ENCODE data around the gene SFMBT2.

The SFMBT2 gene

DNA sequence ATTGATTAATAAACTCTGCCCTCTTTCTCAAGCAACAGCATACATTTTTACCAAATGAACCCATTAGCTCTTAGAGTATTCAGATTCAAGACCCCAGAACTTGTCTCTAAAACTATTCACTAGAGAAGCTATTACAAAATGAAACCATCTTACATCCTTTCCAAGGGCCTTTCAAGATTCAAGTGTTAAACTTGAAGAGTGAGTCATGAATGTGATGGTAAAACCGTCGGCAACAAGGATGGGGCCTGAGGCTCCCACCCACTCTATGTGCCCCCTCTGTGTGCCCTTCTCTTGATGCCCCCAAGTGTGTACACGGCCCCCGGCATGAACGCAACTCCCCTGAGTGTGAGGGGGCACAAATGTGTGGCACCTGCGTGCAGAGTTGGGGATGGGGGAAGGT, 46.4 kb downstream of the SFMBT2 start:
- Histone ChIP-seq H3K36me3 (ENCODE audit: control insufficient read depth in 1 of 2, insufficient read depth in 2 of 2, low read length in 2 of 2) (peaks cover 5 to 9% of the 10 kb centered on the region in 2 experiments), H2BK12ac (ENCODE audit: low read length) (no peak overlapping the region), H3K79me1 (ENCODE audit: low read length) (no peaks in the 10 kb centered on the region), H3K14ac (ENCODE audit: low read length) (no peak overlapping the region), H3K9me3 (ENCODE audit: insufficient read depth, low read depth, low read length) (no peaks in the 10 kb centered on the region), H3K9ac (ENCODE audit: low read length) (no peak overlapping the region), H4K91ac (ENCODE audit: low read depth, low read length) (no peak overlapping the region), H4K8ac (ENCODE audit: low read depth, low read length) (no peak overlapping the region), H3K4ac (ENCODE audit: low read depth, low read length) (no peak overlapping the region), H2BK120ac (ENCODE audit: insufficient read depth, low read length, poor library complexity) (no peak overlapping the region), H3K4me3 (ENCODE audit: low read depth, low read length) (no peak overlapping the region), H2AFZ (ENCODE audit: insufficient read depth, low read length, poor library complexity) (no peak overlapping the region), H3K79me2 (ENCODE audit: control insufficient read depth, insufficient read depth, low read length, poor library complexity) (no peaks in the 10 kb centered on the region), H3K27ac (ENCODE audit: low read depth, low read length) (no peak overlapping the region), H2AK5ac (ENCODE audit: low read length) (no peak overlapping the region), H3K4me1 (ENCODE audit: control insufficient read depth in 1 of 2, insufficient read depth in 2 of 2, low read length in 2 of 2) (no peaks in the 10 kb centered on the region), H3K18ac (ENCODE audit: low read length) (no peak overlapping the region), H3K23ac (ENCODE audit: low read length) (no peak overlapping the region), H3K4me2 (ENCODE audit: low read length) (no peak overlapping the region), H4K12ac (ENCODE audit: low read depth, low read length) (no peak overlapping the region), H3K27me3 (ENCODE audit: insufficient read depth, low read length) (no peaks in the 10 kb centered on the region), H2BK5ac (ENCODE audit: low read depth, low read length, poor library complexity) (no peak overlapping the region)
- DNase-seq = no peak
- WGBS (ENCODE audit: extremely low coverage, insufficient coverage, insufficient read length) = no CpG with 5 or more reads among the region's 6 CpGs

- no peak overlapping the region for H3K18ac ChIP-seq (ENCODE audit: low read length)
- no peak overlapping the region for H3K4me3 ChIP-seq (ENCODE audit: low read depth, low read length)
- H3K27ac ChIP-seq (ENCODE audit: low read depth, low read length) = no peak overlapping the region
- DNase-seq = no peak
- no peak overlapping the region for H2AFZ ChIP-seq (ENCODE audit: insufficient read depth, low read length, poor library complexity)
- no peak overlapping the region for H4K8ac ChIP-seq (ENCODE audit: low read depth, low read length)
- H4K12ac ChIP-seq (ENCODE audit: low read depth, low read length) = no peak overlapping the region
- H2AK5ac ChIP-seq (ENCODE audit: low read length) = no peak overlapping the region
- no peak overlapping the region for H3K4me2 ChIP-seq (ENCODE audit: low read length)
- H3K4ac ChIP-seq (ENCODE audit: low read depth, low read length) = no peak overlapping the region
- H3K27me3 ChIP-seq (ENCODE audit: insufficient read depth, low read length) = no peaks in the 10 kb centered on the region
- no peak overlapping the region for H2BK5ac ChIP-seq (ENCODE audit: low read depth, low read length, poor library complexity)
- H3K23ac ChIP-seq (ENCODE audit: low read length) = no peak overlapping the region
- WGBS (ENCODE audit: extremely low coverage, insufficient coverage, insufficient read length) = no CpG with 5 or more reads among the region's 6 CpGs
- H4K91ac ChIP-seq (ENCODE audit: low read depth, low read length) = no peak overlapping the region
- H2BK120ac ChIP-seq (ENCODE audit: insufficient read depth, low read length, poor library complexity) = no peak overlapping the region
- no peak overlapping the region for H3K9ac ChIP-seq (ENCODE audit: low read length)
- no peak overlapping the region for H3K14ac ChIP-seq (ENCODE audit: low read length)
- H3K9me3 ChIP-seq (ENCODE audit: insufficient read depth, low read depth, low read length) = no peaks in the 10 kb centered on the region
- H3K79me1 ChIP-seq (ENCODE audit: low read length) = no peaks in the 10 kb centered on the region
- H3K4me1 ChIP-seq (ENCODE audit: control insufficient read depth in 1 of 2, insufficient read depth in 2 of 2, low read length in 2 of 2) = no peaks in the 10 kb centered on the region
- no peaks in the 10 kb centered on the region for H3K79me2 ChIP-seq (ENCODE audit: control insufficient read depth, insufficient read depth, low read length, poor library complexity)
- H2BK12ac ChIP-seq (ENCODE audit: low read length) = no peak overlapping the region
- H3K36me3 ChIP-seq (ENCODE audit: control insufficient read depth in 1 of 2, insufficient read depth in 2 of 2, low read length in 2 of 2) = peaks cover 5 to 9% of the 10 kb centered on the region in 2 experiments
These were observed 47.1 kb downstream of the SFMBT2 start for GRCh38 chr10:7363700-7364099.

DNA sequence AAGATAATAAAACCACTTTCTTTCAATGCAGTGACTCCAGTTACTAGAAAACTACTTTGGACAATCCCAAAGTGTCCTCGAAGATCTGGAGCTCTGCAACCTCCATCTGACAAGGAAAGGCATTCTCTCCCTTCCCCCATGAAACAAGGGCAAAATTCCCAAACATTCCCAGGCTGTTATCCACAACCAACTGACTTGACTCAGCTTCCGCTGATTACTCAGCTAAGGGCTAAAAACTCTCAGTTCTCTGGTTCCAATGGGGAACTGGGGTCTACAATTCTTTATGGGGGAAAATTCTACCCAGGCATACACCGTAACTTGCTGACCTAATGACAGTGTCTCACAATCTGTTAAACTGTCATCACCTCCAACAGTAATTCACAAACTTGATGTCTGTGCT, 48.4 kb downstream of the SFMBT2 start:
- H3K9me3 ChIP-seq (ENCODE audit: insufficient read depth, low read depth, low read length) = peaks cover 8% of the 10 kb centered on the region
- no peak overlapping the region for H3K4me2 ChIP-seq (ENCODE audit: low read length)
- H3K36me3 ChIP-seq (ENCODE audit: control insufficient read depth in 1 of 2, insufficient read depth in 2 of 2, low read length in 2 of 2) = peaks cover 3 to 8% of the 10 kb centered on the region in 2 experiments
- H3K23ac ChIP-seq (ENCODE audit: low read length) = no peak overlapping the region
- H3K79me1 ChIP-seq (ENCODE audit: low read length) = no peaks in the 10 kb centered on the region
- H2AFZ ChIP-seq (ENCODE audit: insufficient read depth, low read length, poor library complexity) = no peak overlapping the region
- H3K14ac ChIP-seq (ENCODE audit: low read length) = no peak overlapping the region
- no peak overlapping the region for H3K27ac ChIP-seq (ENCODE audit: low read depth, low read length)
- no peaks in the 10 kb centered on the region for H3K27me3 ChIP-seq (ENCODE audit: insufficient read depth, low read length)
- H3K18ac ChIP-seq (ENCODE audit: low read length) = no peak overlapping the region
- H3K4ac ChIP-seq (ENCODE audit: low read depth, low read length) = no peak overlapping the region
- no peak overlapping the region for H2AK5ac ChIP-seq (ENCODE audit: low read length)
- no peak overlapping the region for H2BK5ac ChIP-seq (ENCODE audit: low read depth, low read length, poor library complexity)
- H3K9ac ChIP-seq (ENCODE audit: low read length) = no peak overlapping the region
- H3K4me1 ChIP-seq (ENCODE audit: control insufficient read depth in 1 of 2, insufficient read depth in 2 of 2, low read length in 2 of 2) = no peaks in the 10 kb centered on the region
- H3K79me2 ChIP-seq (ENCODE audit: control insufficient read depth, insufficient read depth, low read length, poor library complexity) = no peaks in the 10 kb centered on the region
- no peak overlapping the region for H4K8ac ChIP-seq (ENCODE audit: low read depth, low read length)
- H4K12ac ChIP-seq (ENCODE audit: low read depth, low read length) = no peak overlapping the region
- no peak overlapping the region for H2BK12ac ChIP-seq (ENCODE audit: low read length)
- no peak for DNase-seq
- WGBS (ENCODE audit: extremely low coverage, insufficient coverage, insufficient read length) = no CpG with 5 or more reads among the region's 3 CpGs
- no peak overlapping the region for H3K4me3 ChIP-seq (ENCODE audit: low read depth, low read length)
- H4K91ac ChIP-seq (ENCODE audit: low read depth, low read length) = no peak overlapping the region
- no peak overlapping the region for H2BK120ac ChIP-seq (ENCODE audit: insufficient read depth, low read length, poor library complexity)

- Histone ChIP-seq H2BK120ac (ENCODE audit: insufficient read depth, low read length, poor library complexity) (no peak overlapping the region), H4K8ac (ENCODE audit: low read depth, low read length) (no peak overlapping the region), H3K36me3 (ENCODE audit: control insufficient read depth in 1 of 2, insufficient read depth in 2 of 2, low read length in 2 of 2) (peaks cover 2 to 5% of the 10 kb centered on the region in 2 experiments), H4K91ac (ENCODE audit: low read depth, low read length) (no peak overlapping the region), H3K9ac (ENCODE audit: low read length) (no peak overlapping the region), H3K4me1 (ENCODE audit: control insufficient read depth in 1 of 2, insufficient read depth in 2 of 2, low read length in 2 of 2) (no peaks in the 10 kb centered on the region), H3K79me1 (ENCODE audit: low read length) (no peaks in the 10 kb centered on the region), H3K4me3 (ENCODE audit: low read depth, low read length) (no peak overlapping the region), H3K14ac (ENCODE audit: low read length) (no peak overlapping the region), H2AFZ (ENCODE audit: insufficient read depth, low read length, poor library complexity) (no peak overlapping the region), H2BK5ac (ENCODE audit: low read depth, low read length, poor library complexity) (no peak overlapping the region), H3K27ac (ENCODE audit: low read depth, low read length) (no peak overlapping the region), H3K4ac (ENCODE audit: low read depth, low read length) (no peak overlapping the region), H4K12ac (ENCODE audit: low read depth, low read length) (no peak overlapping the region), H3K18ac (ENCODE audit: low read length) (no peak overlapping the region), H3K27me3 (ENCODE audit: insufficient read depth, low read length) (no peaks in the 10 kb centered on the region), H3K79me2 (ENCODE audit: control insufficient read depth, insufficient read depth, low read length, poor library complexity) (no peaks in the 10 kb centered on the region), H2BK12ac (ENCODE audit: low read length) (no peak overlapping the region), H3K9me3 (ENCODE audit: insufficient read depth, low read depth, low read length) (peaks cover 8% of the 10 kb centered on the region), H3K4me2 (ENCODE audit: low read length) (no peak overlapping the region), H3K23ac (ENCODE audit: low read length) (no peak overlapping the region), H2AK5ac (ENCODE audit: low read length) (no peak overlapping the region)
- no peak for DNase-seq
- WGBS (ENCODE audit: extremely low coverage, insufficient coverage, insufficient read length) = no CpG with 5 or more reads among the region's 3 CpGs
These were observed 49.5 kb downstream of the SFMBT2 start for GRCh38 chr10:7361316-7361715.

All from trophoblast cell (in vitro differentiated cells and primary cell).